ENCODE data around the gene SRPK2.

Gene SRPK2

GRCh38 chr7:105388356-105389087 is at the start of gene SRPK2:
SRPK2 (minus strand) TSS chr7:105388921.
- TF ChIP-seq CTCF (IDR thresholded peaks at IDR 0.05): no peak

GRCh38 chr7:105438254-105438653 is 49.5 kb upstream of the SRPK2 start:
- no peak for TF ChIP-seq CTCF (IDR thresholded peaks at IDR 0.05)

- TF ChIP-seq CTCF (IDR thresholded peaks at IDR 0.05): peak; percentile 73
These were observed 41.3 kb upstream of the SRPK2 start for GRCh38 chr7:105429746-105430612.

- TF ChIP-seq CTCF (IDR thresholded peaks at IDR 0.05): no peak
These were observed 38.0 kb upstream of the SRPK2 start for GRCh38 chr7:105426606-105427146.

- no peak for TF ChIP-seq CTCF (IDR thresholded peaks at IDR 0.05)
These were observed 35.3 kb upstream of the SRPK2 start for GRCh38 chr7:105423987-105424386.

DNA sequence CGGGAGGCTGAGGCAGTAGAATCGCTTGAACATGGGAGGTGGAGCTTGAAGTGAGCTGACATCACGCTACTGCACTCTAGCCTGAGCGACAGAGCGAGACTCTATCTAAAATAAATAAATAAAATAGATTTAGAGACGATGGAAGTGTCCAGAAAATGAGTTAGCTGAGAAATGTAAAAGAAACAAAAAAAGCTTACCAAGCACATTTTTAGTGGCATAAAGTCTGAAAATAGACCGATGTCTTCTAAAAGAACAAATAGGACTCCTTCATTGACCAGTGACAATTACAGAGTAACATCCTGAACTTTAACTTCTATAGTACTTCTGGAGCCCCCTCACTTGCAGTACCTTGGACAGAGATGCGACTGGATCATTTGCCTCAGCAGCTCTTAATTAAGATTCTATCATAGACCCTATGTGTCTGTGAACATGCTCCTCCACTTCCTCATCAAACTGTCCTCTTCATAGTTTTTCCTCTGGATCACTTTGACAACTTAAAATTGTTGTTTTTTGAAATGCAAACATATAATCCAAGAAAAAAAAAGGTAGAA is 25.2 kb upstream of the SRPK2 start:
- TF ChIP-seq CTCF (IDR thresholded peaks at IDR 0.05): no peak

- no peak for TF ChIP-seq CTCF (IDR thresholded peaks at IDR 0.05)
These were observed 20.2 kb upstream of the SRPK2 start for GRCh38 chr7:105408791-105409410.
